ENCODE data around the gene RUNDC1. TPM values are rescaled to one million over a fixed set of nuclear protein-coding genes. Genes with fewer than 3 reads are reported as not detected.

Gene RUNDC1
- total RNA-seq, 1 experiment from 2014 or later, result 13.4 TPM

DNA sequence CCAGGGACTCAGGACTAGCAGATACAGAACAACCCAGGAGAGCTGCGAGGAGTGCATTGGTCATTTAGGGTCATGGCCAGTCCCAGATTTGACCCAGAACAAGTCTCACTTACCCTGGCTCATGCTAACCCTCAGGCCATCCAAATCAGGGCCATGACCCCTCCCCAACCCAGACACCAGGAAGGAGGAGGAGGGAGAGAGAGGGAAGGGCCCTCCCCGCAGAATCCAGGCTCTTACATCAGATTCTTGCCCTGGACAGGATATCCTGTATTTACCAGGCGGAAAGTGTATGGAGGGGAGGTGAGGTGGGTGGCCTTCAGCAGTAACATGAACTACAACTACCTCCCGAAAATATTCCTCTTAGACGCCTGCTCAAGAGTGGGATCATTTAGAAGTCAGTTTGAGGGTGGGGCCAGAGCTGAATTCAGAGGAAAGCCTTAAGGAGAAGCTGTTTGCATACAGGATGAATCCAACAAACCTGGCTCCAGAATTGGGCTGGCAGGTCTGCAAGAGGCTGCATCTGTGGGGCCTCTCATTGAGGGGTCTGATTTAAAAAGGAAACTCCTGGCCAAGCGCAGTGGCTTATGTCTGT is 39.8 kb downstream of the RUNDC1 start:
- intact Hi-C loops (cut with micrococcal nuclease), result loop anchor here (5.0 to 10.0 kb wide), 3 partner anchors 152 to 315 kb away; partner anchors contain the start of genes NBR1 and TMEM106A
- TF ChIP-seq, protein P1, sequence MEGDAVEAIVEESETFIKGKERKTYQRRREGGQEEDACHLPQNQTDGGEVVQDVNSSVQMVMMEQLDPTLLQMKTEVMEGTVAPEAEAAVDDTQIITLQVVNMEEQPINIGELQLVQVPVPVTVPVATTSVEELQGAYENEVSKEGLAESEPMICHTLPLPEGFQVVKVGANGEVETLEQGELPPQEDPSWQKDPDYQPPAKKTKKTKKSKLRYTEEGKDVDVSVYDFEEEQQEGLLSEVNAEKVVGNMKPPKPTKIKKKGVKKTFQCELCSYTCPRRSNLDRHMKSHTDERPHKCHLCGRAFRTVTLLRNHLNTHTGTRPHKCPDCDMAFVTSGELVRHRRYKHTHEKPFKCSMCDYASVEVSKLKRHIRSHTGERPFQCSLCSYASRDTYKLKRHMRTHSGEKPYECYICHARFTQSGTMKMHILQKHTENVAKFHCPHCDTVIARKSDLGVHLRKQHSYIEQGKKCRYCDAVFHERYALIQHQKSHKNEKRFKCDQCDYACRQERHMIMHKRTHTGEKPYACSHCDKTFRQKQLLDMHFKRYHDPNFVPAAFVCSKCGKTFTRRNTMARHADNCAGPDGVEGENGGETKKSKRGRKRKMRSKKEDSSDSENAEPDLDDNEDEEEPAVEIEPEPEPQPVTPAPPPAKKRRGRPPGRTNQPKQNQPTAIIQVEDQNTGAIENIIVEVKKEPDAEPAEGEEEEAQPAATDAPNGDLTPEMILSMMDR (IDR thresholded peaks at IDR 0.05; ENCODE audit: unreplicated experiment), result no peak
- BruUV-seq (replicated peaks), result TSS peak; percentile 6
- peaks cover 38% of the 10 kb centered on the region for H3K36me3 Mint-ChIP-seq (ENCODE audit: insufficient read depth, unreplicated experiment)
- no peak for DNase-seq (ENCODE audit: unreplicated experiment)
- peaks cover 20% of the 10 kb centered on the region for H3K4me1 Mint-ChIP-seq (ENCODE audit: insufficient read depth, unreplicated experiment)
- CTCF ChIA-PET, result no interaction called here
- peak overlapping the region; percentile 91 for H3K4me3 Mint-ChIP-seq (ENCODE audit: unreplicated experiment)
- no peak overlapping the region for H3K27ac Mint-ChIP-seq (ENCODE audit: low read depth, unreplicated experiment)
- POLR2A ChIA-PET, result interaction anchor here (0.6 to 5.9 kb wide), 7 partner anchors 13 to 368 kb away, joined by 3 to 58 read pairs (median 4); partner anchors contain the start of genes IFI35, NBR1 and RPL27
- no peaks in the 10 kb centered on the region for H3K27me3 Mint-ChIP-seq (ENCODE audit: insufficient read depth, unreplicated experiment)
- H3K9me3 Mint-ChIP-seq (ENCODE audit: unreplicated experiment), result no peaks in the 10 kb centered on the region

DNA sequence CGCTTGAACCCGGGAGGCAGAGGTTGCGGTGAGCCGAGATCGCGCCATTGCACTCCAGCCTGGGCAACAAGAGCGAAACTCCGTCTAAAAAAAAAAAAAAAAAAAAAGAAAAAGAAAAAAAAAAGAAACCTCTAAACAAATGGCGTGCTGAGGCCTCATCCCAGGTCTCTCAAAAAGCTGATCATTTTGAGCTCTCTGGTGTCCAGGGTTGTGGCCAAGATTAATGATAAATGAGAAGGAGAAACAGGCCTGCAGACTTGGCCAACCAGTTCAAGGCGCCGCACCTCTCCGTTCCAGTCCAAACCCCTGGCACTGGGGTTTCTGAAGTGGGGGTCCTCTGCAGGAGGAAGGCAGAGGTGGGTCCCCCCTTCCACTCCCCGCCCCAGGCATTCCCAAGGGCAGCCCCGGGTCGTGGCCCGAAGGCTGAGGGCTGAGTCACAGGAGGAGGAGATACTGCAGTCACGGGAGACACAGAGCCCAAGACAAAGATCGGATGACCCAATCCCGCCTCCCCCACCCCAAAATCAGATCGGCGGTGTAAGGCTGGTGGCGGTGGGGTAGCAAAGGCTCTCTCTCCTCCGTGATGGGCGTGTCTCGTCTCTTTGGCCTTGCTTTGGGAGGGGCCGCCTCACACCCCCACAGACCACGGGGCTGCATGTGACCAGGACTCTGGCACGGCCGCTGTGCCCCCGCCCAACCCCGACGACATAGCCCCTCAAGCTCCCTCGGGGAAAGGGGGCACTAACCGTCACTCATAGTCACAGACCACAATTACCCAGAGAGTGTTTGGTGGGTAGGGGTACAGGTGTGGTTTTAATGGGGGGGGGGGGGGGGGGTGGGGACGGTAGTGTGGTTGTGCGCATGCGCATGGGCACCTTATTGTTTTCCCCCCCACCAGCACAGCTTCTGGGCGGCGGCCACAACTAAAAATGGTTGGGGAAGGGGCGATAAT is 40.7 kb downstream of the RUNDC1 start:
- POLR2A ChIA-PET, result interaction anchor here (0.6 to 5.9 kb wide), 16 partner anchors 8 to 367 kb away, joined by 3 to 58 read pairs (median 4); partner anchors contain the start of genes BRCA1, IFI35, NBR1 and RPL27
- peaks cover 20% of the 10 kb centered on the region for H3K4me1 Mint-ChIP-seq (ENCODE audit: insufficient read depth, unreplicated experiment)
- peaks cover 34% of the 10 kb centered on the region for H3K36me3 Mint-ChIP-seq (ENCODE audit: insufficient read depth, unreplicated experiment)
- DNase-seq (ENCODE audit: unreplicated experiment), result peak; percentile 45
- no TSS peak for BruUV-seq (replicated peaks)
- H3K27me3 Mint-ChIP-seq (ENCODE audit: insufficient read depth, unreplicated experiment), result no peaks in the 10 kb centered on the region
- intact Hi-C loops (cut with micrococcal nuclease), result loop anchor here (5.0 to 10.0 kb wide), 3 partner anchors 151 to 314 kb away; partner anchors contain the start of genes NBR1 and TMEM106A
- CTCF ChIA-PET, result interaction anchor here (0.7 kb wide), 1 partner anchor 32 kb away, joined by 3 read pairs; no protein-coding TSS in a partner anchor
- H3K4me3 Mint-ChIP-seq (ENCODE audit: unreplicated experiment), result peak overlapping the region; percentile 91
- H3K27ac Mint-ChIP-seq (ENCODE audit: low read depth, unreplicated experiment), result peak overlapping the region; percentile 86
- TF ChIP-seq, protein P1 (IDR thresholded peaks at IDR 0.05; ENCODE audit: unreplicated experiment), result no peak
- no peaks in the 10 kb centered on the region for H3K9me3 Mint-ChIP-seq (ENCODE audit: unreplicated experiment)

DNA sequence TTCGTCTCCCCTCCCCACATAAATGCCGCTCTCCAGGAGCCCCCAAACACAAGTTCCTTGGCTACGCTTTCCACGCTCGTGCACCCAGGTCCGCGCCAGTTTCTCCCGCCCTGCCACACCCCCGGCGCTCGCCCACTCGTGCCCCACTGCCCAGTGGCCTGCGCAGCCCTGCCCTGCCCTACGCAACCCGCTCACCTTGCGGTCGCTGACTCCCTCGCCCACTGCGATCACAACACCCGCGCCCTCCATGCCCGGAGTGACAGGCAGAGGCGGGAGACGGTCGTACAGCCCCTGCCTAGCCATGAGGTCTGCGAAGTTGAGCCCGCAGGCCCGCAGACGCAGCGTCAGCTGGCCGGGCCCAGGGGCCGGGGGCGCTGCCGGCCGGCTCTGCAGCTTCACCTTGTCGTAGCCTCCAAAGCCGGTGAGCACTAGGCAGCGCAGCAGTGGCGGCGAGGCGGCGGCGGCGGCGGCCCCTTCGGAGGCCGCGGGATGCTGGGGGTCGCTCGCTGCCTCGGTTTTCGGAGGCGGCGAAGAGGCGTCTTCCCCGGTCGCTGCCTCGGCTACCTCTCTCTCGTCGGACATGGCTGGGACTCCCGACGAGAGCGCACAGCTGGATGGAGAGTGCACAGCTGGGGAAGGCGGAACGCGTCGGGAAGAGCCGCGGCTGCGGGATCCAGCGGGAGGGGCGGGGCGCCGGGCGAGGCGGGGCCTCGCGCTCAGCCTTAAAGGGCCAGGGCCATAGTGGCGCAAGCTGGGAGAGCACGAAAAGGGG is 41.6 kb downstream of the RUNDC1 start, which contains the start of gene VAT1:
Gene VAT1 (minus strand): TSS at position 645 of the 772 bp plus-strand sequence. CDS start 63 bp downstream, at position 582.
- TF ChIP-seq, protein P1 (IDR thresholded peaks at IDR 0.05; ENCODE audit: unreplicated experiment), result no peak
- DNase-seq (ENCODE audit: unreplicated experiment), result peak; percentile 78
- no peaks in the 10 kb centered on the region for H3K9me3 Mint-ChIP-seq (ENCODE audit: unreplicated experiment)
- H3K4me3 Mint-ChIP-seq (ENCODE audit: unreplicated experiment), result peak within 1 kb of the TSS; percentile 91
- ChIA-PET CTCF (interaction anchor here (0.7 to 1.1 kb wide), 2 partner anchors 24 to 32 kb away, joined by 3 to 4 read pairs; partner anchors contain the start of gene RPL27), POLR2A (interaction anchor here (0.6 to 5.9 kb wide), 18 partner anchors 8 to 366 kb away, joined by 3 to 58 read pairs (median 4); partner anchors contain the start of genes BRCA1, IFI35, NBR1 and RPL27)
- intact Hi-C loops (cut with micrococcal nuclease), result loop anchor here (5.0 to 10.0 kb wide), 3 partner anchors 150 to 313 kb away; partner anchors contain the start of genes NBR1 and TMEM106A
- peaks cover 26% of the 10 kb centered on the region for H3K36me3 Mint-ChIP-seq (ENCODE audit: insufficient read depth, unreplicated experiment)
- peaks cover 20% of the 10 kb centered on the region for H3K4me1 Mint-ChIP-seq (ENCODE audit: insufficient read depth, unreplicated experiment)
- no TSS peak for BruUV-seq (replicated peaks)
- H3K27me3 Mint-ChIP-seq (ENCODE audit: insufficient read depth, unreplicated experiment), result no peaks in the 10 kb centered on the region
- peak within 1 kb of the TSS; percentile 86 for H3K27ac Mint-ChIP-seq (ENCODE audit: low read depth, unreplicated experiment)
